Neural crest cell (in vitro differentiated cells): ENCODE results near the gene CHAD. TPM values are rescaled to one million over a fixed set of nuclear protein-coding genes. Genes with fewer than 3 reads are reported as not detected.

Experiments used
- DNase-seq: peaks from one replicate; pipeline ENCODE4 v3.0.0; 2021; ENCODE audit warnings: low read depth, mixed read lengths, low spot score
- H3K27ac Mint-ChIP-seq: one replicate; pipeline ENCODE4 v1.8.0; 2021; ENCODE audit warnings: mild to moderate bottlenecking, mixed read lengths; ENCODE audit not compliant: unreplicated experiment
- H3K27me3 Mint-ChIP-seq: 2 replicates; pipeline ENCODE4 v1.8.0; 2021; ENCODE audit warnings: low read depth, mild to moderate bottlenecking, mixed read lengths
- H3K36me3 Mint-ChIP-seq: 2 replicates; pipeline ENCODE4 v1.8.0; 2021; ENCODE audit warnings: low read depth, mild to moderate bottlenecking, mixed read lengths
- H3K4me1 Mint-ChIP-seq: 2 replicates; pipeline ENCODE4 v1.8.0; 2021; ENCODE audit warnings: mixed read lengths
- H3K4me3 Mint-ChIP-seq: one replicate; pipeline ENCODE4 v1.8.0; 2021; ENCODE audit warnings: mild to moderate bottlenecking, mixed read lengths
- H3K9me3 Mint-ChIP-seq: 2 replicates; pipeline ENCODE4 v1.8.0; 2021; ENCODE audit warnings: mixed read lengths
- total RNA-seq: library from RNA; stranded (reverse); gene quantifications from 2 replicates; pipeline ENCODE4 v1.2.1, GENCODE V29; 2021
- TF ChIP-seq, protein P1 (sequence below): fragments of 200-600 bp; sonication (generic); conservative IDR thresholded peaks from 2 replicates; pipeline ENCODE4 v1.5.0; 2021; ENCODE audit warnings: antibody characterized with exemption, mild to moderate bottlenecking

The CHAD gene
- total RNA-seq, 1 donor from 2014 or later: 0.19 TPM

DNA sequence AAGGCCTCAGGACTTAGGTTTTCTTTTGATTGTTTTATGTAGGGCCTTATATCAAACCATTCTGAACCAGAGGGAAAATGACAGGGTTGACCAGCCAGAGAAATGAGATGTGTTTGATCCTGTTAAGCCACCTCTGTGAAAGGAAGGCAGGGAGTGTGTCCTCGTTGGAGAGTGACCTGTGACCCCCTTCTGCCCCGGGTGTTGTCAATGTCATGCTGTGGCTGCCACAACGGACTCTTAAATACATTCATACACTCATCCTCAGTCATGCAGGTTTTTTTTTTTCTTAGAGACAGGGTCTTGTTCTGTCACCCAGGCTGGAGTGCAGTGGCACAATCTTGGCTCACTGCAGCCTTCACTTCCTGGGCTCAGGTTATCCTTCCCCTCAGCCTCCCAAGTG, 45.7 kb upstream of the CHAD start:
- Mint-ChIP-seq H3K27ac (no peak overlapping the region), H3K4me1 (peaks cover 41% of the 10 kb centered on the region), H3K36me3 (no peaks in the 10 kb centered on the region), H3K9me3 (no peaks in the 10 kb centered on the region), H3K27me3 (no peaks in the 10 kb centered on the region), H3K4me3 (no peak overlapping the region)
- no peak for DNase-seq
- TF ChIP-seq, protein P1, sequence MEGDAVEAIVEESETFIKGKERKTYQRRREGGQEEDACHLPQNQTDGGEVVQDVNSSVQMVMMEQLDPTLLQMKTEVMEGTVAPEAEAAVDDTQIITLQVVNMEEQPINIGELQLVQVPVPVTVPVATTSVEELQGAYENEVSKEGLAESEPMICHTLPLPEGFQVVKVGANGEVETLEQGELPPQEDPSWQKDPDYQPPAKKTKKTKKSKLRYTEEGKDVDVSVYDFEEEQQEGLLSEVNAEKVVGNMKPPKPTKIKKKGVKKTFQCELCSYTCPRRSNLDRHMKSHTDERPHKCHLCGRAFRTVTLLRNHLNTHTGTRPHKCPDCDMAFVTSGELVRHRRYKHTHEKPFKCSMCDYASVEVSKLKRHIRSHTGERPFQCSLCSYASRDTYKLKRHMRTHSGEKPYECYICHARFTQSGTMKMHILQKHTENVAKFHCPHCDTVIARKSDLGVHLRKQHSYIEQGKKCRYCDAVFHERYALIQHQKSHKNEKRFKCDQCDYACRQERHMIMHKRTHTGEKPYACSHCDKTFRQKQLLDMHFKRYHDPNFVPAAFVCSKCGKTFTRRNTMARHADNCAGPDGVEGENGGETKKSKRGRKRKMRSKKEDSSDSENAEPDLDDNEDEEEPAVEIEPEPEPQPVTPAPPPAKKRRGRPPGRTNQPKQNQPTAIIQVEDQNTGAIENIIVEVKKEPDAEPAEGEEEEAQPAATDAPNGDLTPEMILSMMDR: no peak

DNA sequence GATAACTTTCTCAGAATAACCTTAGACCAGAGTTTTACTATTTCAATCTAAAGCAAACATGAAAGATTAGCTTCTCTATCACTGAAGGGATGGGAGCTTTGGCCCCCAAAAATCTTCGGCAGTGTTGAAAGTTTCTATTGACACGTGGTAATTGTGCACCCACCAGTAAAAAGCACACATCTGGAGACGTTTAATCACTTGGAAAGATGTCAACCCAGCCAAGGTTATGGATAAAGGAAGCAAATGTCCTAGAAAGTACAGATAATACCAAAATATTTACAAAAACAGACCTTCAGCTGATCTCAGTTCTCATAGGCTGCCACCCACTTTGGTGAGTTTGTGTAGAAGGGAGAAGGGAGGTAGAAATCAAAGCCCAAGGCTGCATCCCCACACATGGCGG, 44.8 kb upstream of the CHAD start:
- Mint-ChIP-seq H3K36me3 (no peaks in the 10 kb centered on the region), H3K4me3 (no peak overlapping the region), H3K4me1 (peaks cover 47% of the 10 kb centered on the region), H3K9me3 (no peaks in the 10 kb centered on the region), H3K27me3 (no peaks in the 10 kb centered on the region), H3K27ac (no peak overlapping the region)
- DNase-seq: no peak
- TF ChIP-seq, protein P1: no peak

DNA sequence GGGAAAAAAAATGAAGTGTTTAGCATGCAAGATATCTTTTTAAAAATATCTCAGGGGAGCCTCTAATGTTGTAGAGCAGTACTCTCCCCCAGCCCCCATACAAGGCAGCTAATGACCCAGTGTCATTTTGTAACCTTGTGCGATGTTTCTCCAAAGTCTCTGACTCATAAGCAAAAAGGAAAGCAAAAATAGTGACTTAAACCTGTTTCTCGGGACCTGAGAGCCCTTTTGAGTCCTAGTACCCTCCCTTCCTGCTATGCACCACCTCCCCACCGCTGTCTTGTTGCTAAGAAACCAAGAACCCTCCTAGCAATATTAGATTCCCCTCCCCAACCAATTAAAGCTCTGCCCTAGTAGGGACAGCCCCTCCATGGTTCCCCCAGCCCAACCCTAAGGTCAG, 42.4 kb upstream of the CHAD start:
- Mint-ChIP-seq H3K36me3 (no peaks in the 10 kb centered on the region), H3K9me3 (no peaks in the 10 kb centered on the region), H3K27me3 (no peaks in the 10 kb centered on the region), H3K4me1 (peaks cover 46% of the 10 kb centered on the region), H3K27ac (no peak overlapping the region), H3K4me3 (peak overlapping the region; percentile 50)
- DNase-seq: no peak
- TF ChIP-seq, protein P1: no peak

DNA sequence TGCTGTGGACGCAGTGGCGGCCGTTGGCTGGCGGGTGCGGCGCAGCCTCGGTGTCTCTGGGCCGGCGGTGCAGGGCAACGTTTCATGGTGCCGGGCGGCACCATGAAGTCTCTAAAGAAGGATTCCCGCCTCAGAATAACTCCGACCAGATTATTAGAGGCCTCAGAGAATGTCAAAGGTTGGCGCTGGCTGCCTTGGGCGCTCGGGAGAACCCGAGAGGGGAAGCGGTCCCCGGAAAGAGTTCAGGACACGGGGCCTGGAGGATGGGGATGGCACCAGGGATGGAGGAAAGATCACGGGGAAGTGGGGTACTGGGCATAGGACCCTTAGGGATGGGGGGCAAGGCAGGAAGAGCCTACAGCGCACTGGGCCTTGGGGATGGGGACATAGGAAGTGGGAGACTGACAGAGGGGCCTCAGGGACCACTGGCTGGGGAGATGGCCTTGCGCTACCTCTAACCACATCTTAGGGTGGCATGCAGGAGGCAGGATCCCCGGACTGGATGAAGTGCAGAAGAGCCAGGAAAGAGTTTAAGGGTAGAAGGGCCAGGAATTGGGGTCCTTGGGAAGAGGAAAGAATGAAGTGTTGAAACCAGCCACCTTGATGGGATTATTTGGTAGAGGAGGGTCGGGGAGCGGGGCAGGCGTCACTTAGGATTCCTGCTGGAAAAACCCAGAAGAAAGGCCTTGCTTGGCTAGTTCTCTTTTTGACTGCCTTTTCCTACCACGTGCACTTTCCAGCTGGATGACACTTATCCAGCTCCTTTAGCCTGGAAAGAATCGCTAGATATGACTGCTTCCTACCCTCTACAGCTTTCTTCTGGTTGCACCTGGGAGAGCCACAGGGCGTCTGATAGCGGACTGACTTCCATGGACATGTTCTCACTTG, 40.1 kb upstream of the CHAD start:
- H3K9me3 Mint-ChIP-seq: no peaks in the 10 kb centered on the region
- H3K4me1 Mint-ChIP-seq: peaks cover 33% of the 10 kb centered on the region
- TF ChIP-seq, protein P1: no peak
- H3K27me3 Mint-ChIP-seq: no peaks in the 10 kb centered on the region
- peak overlapping the region; percentile 75 for H3K27ac Mint-ChIP-seq
- DNase-seq: no peak
- peak overlapping the region; percentile 84 for H3K4me3 Mint-ChIP-seq
- H3K36me3 Mint-ChIP-seq: no peaks in the 10 kb centered on the region

DNA sequence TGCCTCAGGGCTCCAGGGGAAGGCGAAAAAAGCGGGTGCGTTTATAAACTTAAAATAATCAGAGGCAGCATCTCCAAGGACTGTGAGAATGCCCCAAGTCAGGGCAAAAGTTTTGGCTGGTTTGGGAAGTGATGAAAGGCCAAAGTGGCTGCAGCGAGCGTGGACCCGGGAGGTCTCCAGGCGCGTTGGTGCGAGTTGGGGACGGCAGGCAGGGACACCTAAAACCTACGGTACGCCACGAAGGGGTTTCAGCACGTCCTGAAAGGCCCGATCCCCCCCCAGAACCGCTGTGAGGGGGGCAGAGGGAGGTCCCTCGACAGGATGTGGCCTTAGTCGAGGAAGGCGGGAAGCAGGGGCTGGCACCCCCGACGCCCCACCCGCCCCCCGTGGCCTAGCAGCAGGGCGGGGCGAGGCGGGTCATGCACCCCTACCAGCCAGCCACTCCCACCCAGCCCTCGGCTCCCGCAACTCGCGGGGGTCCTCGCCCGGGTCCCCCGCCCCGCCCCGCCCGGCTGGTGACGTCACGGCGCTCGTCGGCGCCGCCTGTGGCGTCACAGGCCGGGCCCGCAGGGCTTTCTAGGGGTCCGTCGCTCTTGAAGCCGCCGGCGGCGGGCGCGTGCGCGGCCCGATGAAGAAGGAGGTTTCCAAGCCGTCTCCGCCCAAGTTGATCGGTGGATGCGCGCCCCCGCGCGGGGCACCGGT, 39.3 kb upstream of the CHAD start, which contains the start of gene MYCBPAP:
Gene MYCBPAP (plus strand): TSS at position 569 of the 702 bp plus-strand sequence. CDS start 236 bp downstream, outside the sequence.
- H3K27me3 Mint-ChIP-seq: peaks cover 3% of the 10 kb centered on the region
- TF ChIP-seq, protein P1: no peak
- no peaks in the 10 kb centered on the region for H3K36me3 Mint-ChIP-seq
- H3K27ac Mint-ChIP-seq: peak within 1 kb of the TSS; percentile 75
- peak; percentile 70 for DNase-seq
- H3K4me1 Mint-ChIP-seq: peaks cover 38% of the 10 kb centered on the region
- H3K9me3 Mint-ChIP-seq: no peaks in the 10 kb centered on the region
- H3K4me3 Mint-ChIP-seq: peak within 1 kb of the TSS; percentile 84
